Measurements from ENCODE around the gene EPS15.
"Not testable (repeated sequence)": the region's sequence is repeated elsewhere in the genome, so short reads cannot be mapped to it uniquely, and the experiment has no call there.

EPS15 gene

GRCh38 chr1:51512120-51512519 lies 6.9 kb downstream of the EPS15 start:
- TF ChIP-seq, protein P1, sequence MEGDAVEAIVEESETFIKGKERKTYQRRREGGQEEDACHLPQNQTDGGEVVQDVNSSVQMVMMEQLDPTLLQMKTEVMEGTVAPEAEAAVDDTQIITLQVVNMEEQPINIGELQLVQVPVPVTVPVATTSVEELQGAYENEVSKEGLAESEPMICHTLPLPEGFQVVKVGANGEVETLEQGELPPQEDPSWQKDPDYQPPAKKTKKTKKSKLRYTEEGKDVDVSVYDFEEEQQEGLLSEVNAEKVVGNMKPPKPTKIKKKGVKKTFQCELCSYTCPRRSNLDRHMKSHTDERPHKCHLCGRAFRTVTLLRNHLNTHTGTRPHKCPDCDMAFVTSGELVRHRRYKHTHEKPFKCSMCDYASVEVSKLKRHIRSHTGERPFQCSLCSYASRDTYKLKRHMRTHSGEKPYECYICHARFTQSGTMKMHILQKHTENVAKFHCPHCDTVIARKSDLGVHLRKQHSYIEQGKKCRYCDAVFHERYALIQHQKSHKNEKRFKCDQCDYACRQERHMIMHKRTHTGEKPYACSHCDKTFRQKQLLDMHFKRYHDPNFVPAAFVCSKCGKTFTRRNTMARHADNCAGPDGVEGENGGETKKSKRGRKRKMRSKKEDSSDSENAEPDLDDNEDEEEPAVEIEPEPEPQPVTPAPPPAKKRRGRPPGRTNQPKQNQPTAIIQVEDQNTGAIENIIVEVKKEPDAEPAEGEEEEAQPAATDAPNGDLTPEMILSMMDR (conservative IDR thresholded peaks at IDR 0.05), result no peak
- no peak overlapping the region for H3K27ac ChIP-seq

DNA sequence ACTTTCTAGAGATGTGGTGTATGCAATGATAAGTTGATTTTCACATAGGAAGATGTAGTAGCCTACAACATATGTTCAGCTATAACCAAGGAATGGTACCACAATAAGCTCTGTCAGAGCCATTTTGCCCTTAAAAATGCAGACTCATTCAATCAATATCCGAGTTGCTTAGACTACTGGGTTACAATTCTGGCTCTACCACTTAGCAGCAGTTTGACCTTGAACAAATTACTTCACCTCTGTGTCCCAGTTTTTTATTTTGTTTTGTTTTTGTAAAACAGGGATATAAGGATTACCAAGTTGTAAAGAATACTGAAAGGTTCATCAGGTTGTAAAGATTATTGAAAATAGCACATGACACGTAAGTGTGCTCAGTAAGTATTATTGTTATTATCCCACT lies 9.3 kb downstream of the EPS15 start:
- H3K27ac ChIP-seq, result peak overlapping the region; percentile 21
- TF ChIP-seq, protein P1 (conservative IDR thresholded peaks at IDR 0.05), result no peak

GRCh38 chr1:51506537-51506936 lies 12.5 kb downstream of the EPS15 start:
- TF ChIP-seq, protein P1 (conservative IDR thresholded peaks at IDR 0.05), result no peak
- H3K27ac ChIP-seq, result no peak overlapping the region

- no peak overlapping the region for H3K27ac ChIP-seq
- TF ChIP-seq, protein P1 (conservative IDR thresholded peaks at IDR 0.05), result no peak
Observed at GRCh38 chr1:51504806-51505525, 14.1 kb downstream of the EPS15 start.

- not testable (repeated sequence) for H3K27ac ChIP-seq
Observed at GRCh38 chr1:51501218-51501630, 17.8 kb downstream of the EPS15 start.

DNA sequence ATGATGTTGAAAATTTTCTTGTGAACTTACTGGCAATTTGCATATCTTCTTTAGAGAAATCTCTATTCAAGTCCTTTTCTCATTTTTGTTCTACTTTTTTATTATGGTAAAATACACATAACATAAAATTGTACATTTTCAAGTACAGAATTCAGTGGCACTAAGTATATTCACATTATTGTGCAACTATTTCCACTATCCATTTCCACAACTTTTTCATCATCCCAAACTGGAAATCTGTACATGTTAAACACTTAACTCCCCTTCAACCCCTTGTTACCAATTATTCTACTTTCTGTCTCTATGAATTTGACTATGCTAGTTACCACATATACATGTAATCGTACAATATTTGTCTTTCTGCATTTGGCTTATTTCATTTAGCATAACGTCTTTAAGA lies 19.4 kb downstream of the EPS15 start:
- H3K27ac ChIP-seq, result no peak overlapping the region
- TF ChIP-seq, protein P1 (conservative IDR thresholded peaks at IDR 0.05), result no peak

DNA sequence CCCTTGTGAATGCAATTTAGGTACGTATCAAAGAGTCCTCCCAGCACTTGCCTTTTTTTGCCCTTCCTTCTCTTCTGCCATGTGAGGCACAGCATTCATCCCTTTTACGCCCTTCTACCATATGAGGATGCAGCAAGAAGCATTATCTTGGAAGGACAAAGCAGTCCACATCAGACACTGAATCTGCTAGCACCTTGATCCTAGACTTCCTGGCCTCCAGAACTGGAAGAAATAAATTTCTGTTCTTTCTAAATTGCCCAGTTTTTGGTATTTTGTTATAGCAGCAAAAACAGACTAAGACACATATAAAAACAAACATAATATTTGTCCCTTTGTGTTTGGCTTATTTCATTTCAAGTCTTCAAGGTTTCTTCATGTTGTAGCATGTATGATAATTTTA lies 20.1 kb downstream of the EPS15 start:
- TF ChIP-seq, protein P1 (conservative IDR thresholded peaks at IDR 0.05), result no peak
- no peak overlapping the region for H3K27ac ChIP-seq

GRCh38 chr1:51497340-51497739 lies 21.7 kb downstream of the EPS15 start:
- no peak overlapping the region for H3K27ac ChIP-seq
- TF ChIP-seq, protein P1 (conservative IDR thresholded peaks at IDR 0.05), result no peak
